Loucy (cell line): ENCODE measurements around the gene LSM12.

Experiments used
- H2AFZ ChIP-seq: fragments of 200-600 bp; sonication (generic); 2 replicates; pipeline ENCODE4 v1.6.0; 2016; ENCODE audit warnings: antibody characterized with exemption, mild to moderate bottlenecking, low read length, moderate library complexity
- H3F3A ChIP-seq: fragments of 200-600 bp; 2 replicates; pipeline ENCODE4 v1.6.0; 2016; ENCODE audit warnings: antibody characterized with exemption, low read depth, mild to moderate bottlenecking
- H3K27me3 ChIP-seq: fragments of 200-600 bp; sonication (generic); 2 replicates; pipeline ENCODE4 v1.6.1; 2014; ENCODE audit warnings: low read length, mild to moderate bottlenecking; ENCODE audit not compliant: insufficient read depth, poor library complexity, severe bottlenecking
- H3K36me3 ChIP-seq: fragments of 200-600 bp; sonication (generic); 2 replicates; pipeline ENCODE4 v1.6.1; 2016; ENCODE audit warnings: low read length; ENCODE audit not compliant: insufficient read depth
- H3K4me1 ChIP-seq: fragments of 200-600 bp; sonication (generic); 2 replicates; pipeline ENCODE4 v1.5.1; 2014; ENCODE audit warnings: low read length, mild to moderate bottlenecking; ENCODE audit not compliant: insufficient read depth, poor library complexity, severe bottlenecking
- H3K4me2 ChIP-seq: fragments of 200-600 bp; sonication (generic); 2 replicates; pipeline ENCODE4 v1.6.0; 2014; ENCODE audit warnings: antibody characterized with exemption, low read length, low read depth, mild to moderate bottlenecking; ENCODE audit not compliant: poor library complexity, severe bottlenecking
- H3K4me3 ChIP-seq: fragments of 200-600 bp; sonication (generic); 2 replicates; pipeline ENCODE4 v1.5.1; 2014; ENCODE audit warnings: low read length, mild to moderate bottlenecking, mixed read lengths; ENCODE audit not compliant: poor library complexity, severe bottlenecking
- H3K79me2 ChIP-seq: fragments of 200-600 bp; sonication (generic); 2 replicates; pipeline ENCODE4 v1.6.1; 2014; ENCODE audit warnings: low read length; ENCODE audit not compliant: insufficient read depth
- H3K9ac ChIP-seq: fragments of 200-600 bp; sonication (generic); 2 replicates; pipeline ENCODE4 v1.6.0; 2014; ENCODE audit warnings: mild to moderate bottlenecking, low read depth, low read length, moderate library complexity; ENCODE audit not compliant: poor library complexity, severe bottlenecking
- H3K9me2 ChIP-seq: fragments of 200-600 bp; sonication (generic); replicated peaks from 2 replicates; pipeline ENCODE4 v1.6.1; 2016; ENCODE audit warnings: low read depth, low read length, mixed read lengths
- H3K9me3 ChIP-seq: fragments of 200-600 bp; sonication (generic); 2 replicates; pipeline ENCODE4 v1.6.1; 2014; ENCODE audit warnings: mild to moderate bottlenecking, antibody characterized with exemption, low read length, low read depth; ENCODE audit not compliant: insufficient read depth
- H4K20me1 ChIP-seq: fragments of 200-600 bp; sonication (generic); 2 replicates; pipeline ENCODE4 v1.6.0; 2014; ENCODE audit warnings: antibody characterized with exemption, low read length, mild to moderate bottlenecking; ENCODE audit not compliant: insufficient read depth, poor library complexity, severe bottlenecking
- EZH2phosphoT487 ChIP-seq: fragments of 200-600 bp; IDR thresholded peaks from 2 replicates; pipeline ENCODE4 v1.6.1; 2018; ENCODE audit warnings: antibody characterized with exemption, mild to moderate bottlenecking, moderate library complexity, borderline replicate concordance
- TF ChIP-seq, protein P1 (sequence below): fragments of 200-600 bp; sonication (generic); conservative IDR thresholded peaks from 2 replicates; pipeline ENCODE4 v1.5.1; 2014; ENCODE audit warnings: mild to moderate bottlenecking, antibody characterized with exemption, low read length

The LSM12 gene

GRCh38 chr17:44077595-44077909 is 11.1 kb upstream of the LSM12 start:
- H3K9me3 ChIP-seq, result no peaks in the 10 kb centered on the region
- no peak overlapping the region for H3K9ac ChIP-seq
- H3K4me1 ChIP-seq, result no peaks in the 10 kb centered on the region

DNA sequence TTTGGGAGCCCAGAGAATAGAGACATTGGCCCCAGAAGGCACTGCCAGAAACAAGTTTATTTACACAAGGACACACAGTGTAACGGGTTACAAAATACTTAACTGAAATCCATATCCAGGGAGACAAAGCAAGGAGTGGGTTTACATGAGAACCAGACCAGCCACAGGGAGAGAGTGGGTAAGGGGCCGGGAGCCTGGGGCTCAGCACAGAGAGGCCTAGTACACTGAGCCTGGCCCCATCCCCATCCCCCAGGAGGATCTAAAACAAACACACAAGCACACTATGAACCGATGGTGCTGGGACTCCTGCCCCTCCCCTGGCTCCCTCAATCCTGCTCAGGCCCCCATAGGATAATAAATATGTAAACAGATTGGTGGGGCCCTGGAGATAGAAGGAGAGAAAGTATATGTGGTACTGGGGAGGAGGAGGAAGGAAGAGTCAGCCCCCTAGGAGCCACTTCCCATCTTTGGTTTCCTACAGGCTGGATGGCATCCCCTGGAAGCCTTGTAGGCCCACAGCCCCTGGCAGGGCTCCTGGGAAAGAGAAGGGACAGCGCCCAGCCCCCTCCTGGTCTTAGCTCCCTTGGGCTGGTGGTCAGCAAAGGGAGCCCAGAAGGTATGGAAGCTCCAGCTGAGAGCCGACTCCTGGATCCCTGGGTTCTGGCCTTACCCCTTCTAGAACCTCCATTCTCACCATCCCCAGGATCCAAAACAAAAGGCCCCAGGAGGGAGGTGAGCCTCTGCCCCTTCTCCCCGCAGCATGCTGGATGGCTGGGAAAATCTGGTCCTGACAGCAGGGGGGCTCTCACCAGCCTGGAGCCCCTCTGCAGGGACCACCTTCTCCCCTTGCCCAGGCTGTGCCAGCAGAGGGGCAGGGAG is 10.5 kb upstream of the LSM12 start:
- Histone ChIP-seq H4K20me1 (no peaks in the 10 kb centered on the region), H3K4me2 (no peak overlapping the region), H3K9me2 (no peaks in the 10 kb centered on the region), H3K9me3 (no peaks in the 10 kb centered on the region), H3K27me3 (no peaks in the 10 kb centered on the region), H3F3A (no peaks in the 10 kb centered on the region), H3K36me3 (peaks cover 39% of the 10 kb centered on the region; the same call in 1 of the 2 replicates), H2AFZ (no peak overlapping the region), H3K9ac (no peak overlapping the region), H3K4me3 (no peak overlapping the region), H3K4me1 (peaks cover 1% of the 10 kb centered on the region), H3K79me2 (peaks cover 10% of the 10 kb centered on the region)
- TF ChIP-seq, protein P1, sequence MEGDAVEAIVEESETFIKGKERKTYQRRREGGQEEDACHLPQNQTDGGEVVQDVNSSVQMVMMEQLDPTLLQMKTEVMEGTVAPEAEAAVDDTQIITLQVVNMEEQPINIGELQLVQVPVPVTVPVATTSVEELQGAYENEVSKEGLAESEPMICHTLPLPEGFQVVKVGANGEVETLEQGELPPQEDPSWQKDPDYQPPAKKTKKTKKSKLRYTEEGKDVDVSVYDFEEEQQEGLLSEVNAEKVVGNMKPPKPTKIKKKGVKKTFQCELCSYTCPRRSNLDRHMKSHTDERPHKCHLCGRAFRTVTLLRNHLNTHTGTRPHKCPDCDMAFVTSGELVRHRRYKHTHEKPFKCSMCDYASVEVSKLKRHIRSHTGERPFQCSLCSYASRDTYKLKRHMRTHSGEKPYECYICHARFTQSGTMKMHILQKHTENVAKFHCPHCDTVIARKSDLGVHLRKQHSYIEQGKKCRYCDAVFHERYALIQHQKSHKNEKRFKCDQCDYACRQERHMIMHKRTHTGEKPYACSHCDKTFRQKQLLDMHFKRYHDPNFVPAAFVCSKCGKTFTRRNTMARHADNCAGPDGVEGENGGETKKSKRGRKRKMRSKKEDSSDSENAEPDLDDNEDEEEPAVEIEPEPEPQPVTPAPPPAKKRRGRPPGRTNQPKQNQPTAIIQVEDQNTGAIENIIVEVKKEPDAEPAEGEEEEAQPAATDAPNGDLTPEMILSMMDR, result no peak
- no peak for TF ChIP-seq EZH2phosphoT487

More at GRCh38 chr17:44077595-44077909, 11.1 kb upstream of the LSM12 start:
- Histone ChIP-seq H3K36me3 (peaks cover 45% of the 10 kb centered on the region; the same call in 1 of the 2 replicates), H3K27me3 (no peaks in the 10 kb centered on the region), H3K4me3 (no peak overlapping the region), H3F3A (no peaks in the 10 kb centered on the region), H2AFZ (no peak overlapping the region), H3K9me2 (no peaks in the 10 kb centered on the region), H4K20me1 (no peaks in the 10 kb centered on the region), H3K79me2 (peaks cover 7% of the 10 kb centered on the region; the same call in 1 of the 2 replicates), H3K4me2 (no peak overlapping the region)
- TF ChIP-seq EZH2phosphoT487, result no peak
- TF ChIP-seq, protein P1, result no peak

DNA sequence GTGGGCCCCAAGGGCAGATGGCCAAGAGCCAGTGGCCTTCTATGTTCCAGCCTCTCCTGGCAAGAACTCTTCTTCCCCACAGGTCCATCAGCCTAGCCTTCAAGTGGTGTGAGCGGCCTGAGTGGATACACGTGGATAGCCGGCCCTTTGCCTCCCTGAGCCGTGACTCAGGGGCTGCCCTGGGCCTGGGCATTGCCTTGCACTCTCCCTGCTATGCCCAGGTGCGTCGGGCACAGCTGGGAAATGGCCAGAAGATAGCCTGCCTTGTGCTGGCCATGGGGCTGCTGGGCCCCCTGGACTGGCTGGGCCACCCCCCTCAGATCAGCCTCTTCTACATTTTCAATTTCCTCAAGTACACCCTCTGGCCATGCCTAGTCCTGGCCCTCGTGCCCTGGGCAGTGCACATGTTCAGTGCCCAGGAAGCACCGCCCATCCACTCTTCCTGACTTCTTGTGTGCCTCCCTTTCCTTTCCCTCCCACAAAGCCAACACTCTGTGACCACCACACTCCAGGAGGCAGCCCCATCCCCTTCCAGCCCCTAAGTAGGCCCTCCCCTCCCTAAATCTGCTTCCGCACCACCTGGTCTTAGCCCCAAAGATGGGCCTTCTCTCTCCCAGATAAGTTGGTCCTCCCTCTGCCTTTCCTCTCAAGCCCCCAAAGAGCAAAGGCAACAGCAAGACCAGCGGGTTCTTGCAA is 9.3 kb upstream of the LSM12 start:
- no peaks in the 10 kb centered on the region for H4K20me1 ChIP-seq
- no peaks in the 10 kb centered on the region for H3K9me3 ChIP-seq
- no peak overlapping the region for H2AFZ ChIP-seq
- peaks cover 33% of the 10 kb centered on the region; the same call in 1 of the 2 replicates for H3K36me3 ChIP-seq
- no peak overlapping the region for H3K4me2 ChIP-seq
- no peak overlapping the region for H3K4me3 ChIP-seq
- no peaks in the 10 kb centered on the region for H3K27me3 ChIP-seq
- peaks cover 10% of the 10 kb centered on the region for H3K4me1 ChIP-seq
- peaks cover 19% of the 10 kb centered on the region for H3K79me2 ChIP-seq
- 0 out of 2 replicates have a peak, but pooled peaks cover 5% of the 10 kb centered on the region for H3F3A ChIP-seq
- no peak for TF ChIP-seq EZH2phosphoT487
- TF ChIP-seq, protein P1, result no peak
- no peaks in the 10 kb centered on the region for H3K9me2 ChIP-seq
- H3K9ac ChIP-seq, result no peak overlapping the region
